ENCODE data around the gene TMEM179B. TPM values are rescaled to one million over a fixed set of nuclear protein-coding genes. Genes with fewer than 3 reads are reported as not detected.

TMEM179B gene
- total and polyA plus RNA-seq, 8 donors: 26.1 to 135 (median 68.6) TPM; not detected in 1

DNA sequence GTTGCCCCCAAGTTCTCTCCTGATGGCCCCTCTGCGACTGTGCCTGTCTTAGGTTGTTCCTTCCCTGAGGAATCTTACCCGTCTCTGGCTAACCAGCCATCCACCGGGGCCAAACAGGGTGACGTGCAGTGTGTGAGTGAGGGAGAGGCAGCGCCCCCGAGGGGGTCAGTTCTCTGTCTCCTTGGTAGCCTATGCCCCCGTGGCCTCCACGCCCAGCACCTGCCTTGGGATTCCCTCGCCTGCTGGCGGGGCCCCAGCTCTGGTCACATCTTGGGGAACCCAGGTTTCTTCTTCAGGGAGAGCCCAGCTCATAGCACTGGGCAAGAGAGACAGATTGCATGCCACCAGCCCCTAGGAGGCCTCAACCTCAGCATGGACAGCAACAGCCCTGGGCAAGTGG, 12.3 kb downstream of the TMEM179B start:
- H3K36me3 ChIP-seq: peaks cover 87 to 93% (median 92%) of the 10 kb centered on the region in 4 donors
- intact Hi-C loops (cut with DNase I; ENCODE audit: low total_unique reads): loop anchor here (10.0 kb wide), 1 partner anchor 55 kb away; no protein-coding TSS in a partner anchor

DNA sequence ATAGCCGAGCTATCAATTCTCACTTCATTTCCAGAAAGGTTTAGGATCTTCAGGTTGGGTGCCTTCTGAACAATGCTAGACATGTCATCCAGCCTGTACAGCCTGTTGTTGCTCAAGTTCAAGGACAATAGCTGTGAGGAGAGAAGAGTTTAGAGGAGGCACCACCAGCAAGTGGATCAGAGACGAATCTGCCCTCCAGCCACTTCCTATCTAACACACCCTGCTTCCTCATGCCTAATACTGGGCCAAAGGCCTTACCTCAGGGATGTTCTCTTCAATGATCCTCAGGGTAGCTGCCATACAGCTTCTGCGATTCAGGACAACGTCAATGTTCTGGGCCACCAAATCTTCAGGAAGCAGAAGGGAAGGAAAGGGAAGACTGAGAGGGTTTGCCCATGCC, 13.9 kb downstream of the TMEM179B start:
- TF ChIP-seq, protein P1, sequence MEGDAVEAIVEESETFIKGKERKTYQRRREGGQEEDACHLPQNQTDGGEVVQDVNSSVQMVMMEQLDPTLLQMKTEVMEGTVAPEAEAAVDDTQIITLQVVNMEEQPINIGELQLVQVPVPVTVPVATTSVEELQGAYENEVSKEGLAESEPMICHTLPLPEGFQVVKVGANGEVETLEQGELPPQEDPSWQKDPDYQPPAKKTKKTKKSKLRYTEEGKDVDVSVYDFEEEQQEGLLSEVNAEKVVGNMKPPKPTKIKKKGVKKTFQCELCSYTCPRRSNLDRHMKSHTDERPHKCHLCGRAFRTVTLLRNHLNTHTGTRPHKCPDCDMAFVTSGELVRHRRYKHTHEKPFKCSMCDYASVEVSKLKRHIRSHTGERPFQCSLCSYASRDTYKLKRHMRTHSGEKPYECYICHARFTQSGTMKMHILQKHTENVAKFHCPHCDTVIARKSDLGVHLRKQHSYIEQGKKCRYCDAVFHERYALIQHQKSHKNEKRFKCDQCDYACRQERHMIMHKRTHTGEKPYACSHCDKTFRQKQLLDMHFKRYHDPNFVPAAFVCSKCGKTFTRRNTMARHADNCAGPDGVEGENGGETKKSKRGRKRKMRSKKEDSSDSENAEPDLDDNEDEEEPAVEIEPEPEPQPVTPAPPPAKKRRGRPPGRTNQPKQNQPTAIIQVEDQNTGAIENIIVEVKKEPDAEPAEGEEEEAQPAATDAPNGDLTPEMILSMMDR (IDR thresholded peaks at IDR 0.05): no peak
- TF ChIP-seq POLR2A (IDR thresholded peaks at IDR 0.05) (no peak), POLR2AphosphoS5 (IDR thresholded peaks at IDR 0.05) (no peak), EP300 (IDR thresholded peaks at IDR 0.05) (no peak)
- H3K36me3 ChIP-seq: peaks cover 71 to 77% (median 76%) of the 10 kb centered on the region in 4 donors

More for the DNA sequence above, 12.3 kb downstream of the TMEM179B start:
- Histone ChIP-seq H3K27ac (no peak overlapping the region), H3K27me3 (no peaks in the 10 kb centered on the region), H3K4me1 (peaks cover 6 to 26% (median 18%) of the 10 kb centered on the region in 4 donors), H3K9me3 (no peaks in the 10 kb centered on the region), H3K4me3 (no peak overlapping the region)
- TF ChIP-seq POLR2AphosphoS5 (IDR thresholded peaks at IDR 0.05) (no peak), EP300 (IDR thresholded peaks at IDR 0.05) (no peak), POLR2A (IDR thresholded peaks at IDR 0.05) (no peak)
- TF ChIP-seq, protein P1 (IDR thresholded peaks at IDR 0.05): no peak
- DNase-seq: no peak
- WGBS, 5 donors: 89 to 93% (median 90%) methylated on average over 7 to 10 of the region's 10 CpGs

DNA sequence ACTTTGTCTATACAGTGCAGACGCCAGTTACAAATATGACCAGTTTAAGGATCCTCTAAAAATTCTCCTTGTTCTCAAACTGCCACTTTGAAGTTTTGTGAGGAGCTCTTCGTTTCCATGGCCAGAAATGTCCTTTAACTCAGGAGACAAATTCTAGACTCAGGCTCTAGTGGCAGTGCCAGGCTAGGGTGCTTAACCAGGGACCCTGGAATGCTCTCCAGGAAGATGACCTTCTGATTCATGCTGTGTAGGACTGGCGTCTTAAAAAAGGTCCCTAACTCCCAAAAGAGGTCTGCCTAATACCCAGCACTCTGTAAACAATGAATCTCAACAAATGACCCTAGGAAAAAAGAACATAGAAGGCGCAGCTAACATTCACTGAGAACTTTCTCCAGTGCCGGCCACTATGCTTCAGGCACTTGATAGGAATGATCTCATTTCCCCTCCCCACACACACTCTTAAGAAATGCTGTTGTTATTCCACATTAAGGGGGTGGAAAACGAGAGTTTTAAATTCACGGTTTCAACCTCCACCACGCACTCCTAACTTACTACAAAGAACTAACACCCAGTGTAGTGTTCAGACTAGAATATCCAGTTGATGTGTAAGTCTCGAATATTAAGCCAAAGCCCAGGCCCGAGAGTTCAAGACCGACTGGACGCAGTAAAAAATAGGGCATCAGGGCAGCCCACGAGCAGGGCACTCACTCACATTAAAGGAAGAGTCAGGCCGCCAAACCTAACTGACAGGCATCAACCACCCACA, 17.3 kb downstream of the TMEM179B start:
- Histone ChIP-seq H3K36me3 (peaks cover 38 to 52% (median 50%) of the 10 kb centered on the region in 4 donors), H3K9me3 (no peaks in the 10 kb centered on the region), H3K27me3 (no peaks in the 10 kb centered on the region), H3K4me3 (peak overlapping the region; percentile 65 to 97 (median 92)), H3K4me1 (peaks cover 15 to 45% (median 32%) of the 10 kb centered on the region in 4 donors), H3K27ac (peak overlapping the region; percentile 90 to 97 (median 92))
- DNase-seq: peak; percentile 26 to 44
- no peak for TF ChIP-seq POLR2A (IDR thresholded peaks at IDR 0.05)
- TF ChIP-seq POLR2AphosphoS5 (IDR thresholded peaks at IDR 0.05): peak in 1 of 3 donors; percentile 4
- intact Hi-C loops (cut with DNase I; ENCODE audit: low total_unique reads): no loop called here
- 1 to 4% (median 2%) methylated on average over 14 of the region's 14 CpGs for WGBS, 5 donors

More for the DNA sequence above, 13.9 kb downstream of the TMEM179B start:
- H3K27ac ChIP-seq: no peak overlapping the region
- H3K4me1 ChIP-seq: peaks cover 11 to 31% (median 24%) of the 10 kb centered on the region in 4 donors
- no peaks in the 10 kb centered on the region for H3K9me3 ChIP-seq
- intact Hi-C loops (cut with DNase I; ENCODE audit: low total_unique reads): no loop called here
- H3K27me3 ChIP-seq: no peaks in the 10 kb centered on the region
- DNase-seq: no peak
- H3K4me3 ChIP-seq: no peak overlapping the region
- WGBS, 5 donors: 85 to 95% (median 93%) methylated on average over 4 of the region's 4 CpGs

DNA sequence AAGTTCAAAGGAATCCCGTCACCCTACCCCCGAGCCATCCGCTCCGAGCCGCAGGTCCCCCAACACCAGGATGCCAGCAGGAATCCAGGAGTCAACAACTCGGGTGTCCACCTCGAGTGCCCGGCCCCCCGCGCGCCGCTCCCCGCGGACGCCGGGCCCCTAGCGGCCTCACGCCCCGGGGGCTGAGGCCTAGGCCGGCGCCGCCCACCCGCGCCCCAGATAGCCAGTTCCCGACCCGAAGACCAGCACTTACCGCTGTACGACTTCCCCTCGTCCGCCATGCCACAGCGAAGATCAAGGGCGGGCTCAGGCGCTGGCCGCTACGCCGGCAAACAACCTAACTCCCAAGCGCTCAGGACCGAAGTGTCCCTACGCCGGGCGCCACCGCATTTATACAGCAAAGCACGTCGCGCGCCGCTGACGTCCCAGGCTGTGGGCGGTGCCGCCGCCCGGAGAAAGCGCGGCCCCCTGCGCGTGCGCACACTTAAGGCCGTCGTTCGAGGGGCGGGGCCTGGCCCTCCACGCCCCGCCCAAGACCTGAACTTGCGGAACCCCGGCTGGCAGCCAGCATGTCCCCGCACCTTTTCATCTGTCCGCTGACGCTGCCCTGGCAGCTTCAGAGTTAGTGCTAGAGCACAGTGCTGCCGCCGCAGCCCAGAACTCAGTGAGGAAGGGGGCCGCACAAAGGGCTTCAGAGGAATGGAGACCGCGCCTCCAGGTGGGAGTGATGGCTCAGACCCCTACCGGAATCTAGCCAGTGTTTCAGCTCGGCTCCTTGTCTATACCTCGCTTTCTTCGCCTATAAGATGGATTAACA, 18.1 kb downstream of the TMEM179B start, which contains the start of gene NXF1:
NXF1 (minus strand) TSS at position 365 of the 817 bp plus-strand sequence; CDS start at position 281, 84 bp downstream.
- Histone ChIP-seq H3K36me3 (peaks cover 30 to 44% (median 42%) of the 10 kb centered on the region in 4 donors), H3K9me3 (no peaks in the 10 kb centered on the region), H3K27ac (peak within 1 kb of the TSS; percentile 90 to 97 (median 92)), H3K4me1 (peaks cover 15 to 45% (median 32%) of the 10 kb centered on the region in 4 donors), H3K27me3 (no peaks in the 10 kb centered on the region), H3K4me3 (peak within 1 kb of the TSS; percentile 65 to 97 (median 92))
- DNase-seq: peak; percentile 97 to 98
- intact Hi-C loops (cut with DNase I; ENCODE audit: low total_unique reads): no loop called here
- WGBS, 5 donors: 0 to 2% (median 1%) methylated on average over 16 to 77 of the region's 77 CpGs
- TF ChIP-seq EP300 (IDR thresholded peaks at IDR 0.05): no peak
- TF ChIP-seq POLR2AphosphoS5 (IDR thresholded peaks at IDR 0.05): peak; percentile 100
- peak in 2 of 4 donors; percentile 95 to 97 for TF ChIP-seq POLR2A (IDR thresholded peaks at IDR 0.05)
- TF ChIP-seq, protein P1 (IDR thresholded peaks at IDR 0.05): peak in 2 of 7 experiments; percentile 9 to 13

All from stomach (tissue), 9 donors.